GM08714 (cell line): Measurements from ENCODE around the gene GLT8D2.
A peak's percentile ranks its signal among the peaks of the same experiment; 100 is the strongest.

ENCODE experiments used
- H3K4me3 ChIP-seq: fragments of 200-500 bp; sonication (Bioruptor generic); 2 replicates; pipeline ENCODE4 v1.5.1; 2014; ENCODE audit warnings: mild to moderate bottlenecking, low read length, inconsistent platforms
- ZNF274 ChIP-seq: IDR thresholded peaks from 2 replicates; pipeline ENCODE4 v1.6.1; 2012; ENCODE audit warnings: mild to moderate bottlenecking, low read depth, low read length

GLT8D2 gene, protein sequence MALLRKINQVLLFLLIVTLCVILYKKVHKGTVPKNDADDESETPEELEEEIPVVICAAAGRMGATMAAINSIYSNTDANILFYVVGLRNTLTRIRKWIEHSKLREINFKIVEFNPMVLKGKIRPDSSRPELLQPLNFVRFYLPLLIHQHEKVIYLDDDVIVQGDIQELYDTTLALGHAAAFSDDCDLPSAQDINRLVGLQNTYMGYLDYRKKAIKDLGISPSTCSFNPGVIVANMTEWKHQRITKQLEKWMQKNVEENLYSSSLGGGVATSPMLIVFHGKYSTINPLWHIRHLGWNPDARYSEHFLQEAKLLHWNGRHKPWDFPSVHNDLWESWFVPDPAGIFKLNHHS

DNA sequence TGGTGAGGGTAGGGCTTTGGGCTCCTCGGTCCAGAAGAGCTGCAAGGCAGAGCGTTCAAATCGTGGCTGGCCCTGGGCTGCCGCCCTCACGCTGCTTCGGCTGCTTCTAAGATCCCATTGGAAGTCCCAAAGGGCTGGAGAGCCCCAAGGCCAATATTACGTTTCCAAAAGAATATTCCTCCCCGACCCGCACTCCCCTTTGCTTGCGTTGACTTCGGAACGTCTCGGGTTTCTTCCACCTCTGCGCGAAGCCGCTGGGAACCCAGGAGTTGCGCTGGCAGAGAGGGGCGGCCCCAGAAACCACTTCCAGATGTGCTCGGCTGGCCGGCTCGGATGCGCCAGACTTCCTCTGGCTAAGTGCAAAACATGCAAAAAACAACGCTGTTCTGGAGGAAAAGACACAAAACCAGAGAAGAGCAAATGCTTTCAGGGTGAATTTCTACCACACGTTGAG, at the start of gene GLT8D2:
Gene GLT8D2 (minus strand): TSS at position 285 of the 454 bp plus-strand sequence. CDS start 30,539 bp downstream, outside the sequence.
- no peak for TF ChIP-seq ZNF274
- H3K4me3 ChIP-seq = peak within 1 kb of the TSS; percentile 31; the same call in 1 of the 2 replicates

DNA sequence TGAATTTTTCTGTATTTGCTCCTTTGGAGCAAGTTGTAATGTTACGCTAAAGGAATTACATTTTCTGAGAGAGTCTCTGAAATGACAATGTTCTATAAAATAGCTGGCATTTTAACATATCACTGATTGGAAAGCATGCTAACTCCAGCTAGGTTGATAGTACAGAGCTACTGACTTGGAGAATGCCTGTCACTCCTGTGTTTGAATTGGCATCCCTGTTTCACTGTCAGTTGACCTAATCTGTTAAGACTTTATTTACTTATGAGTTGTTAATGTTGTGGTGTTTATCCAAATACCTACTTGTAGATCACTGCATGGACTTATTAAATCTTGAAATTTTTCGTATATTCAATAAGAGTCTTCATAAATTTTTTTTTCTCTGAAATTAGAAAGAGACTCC, 48.0 kb upstream of the GLT8D2 start:
- no peak for TF ChIP-seq ZNF274
- no peak overlapping the region for H3K4me3 ChIP-seq

DNA sequence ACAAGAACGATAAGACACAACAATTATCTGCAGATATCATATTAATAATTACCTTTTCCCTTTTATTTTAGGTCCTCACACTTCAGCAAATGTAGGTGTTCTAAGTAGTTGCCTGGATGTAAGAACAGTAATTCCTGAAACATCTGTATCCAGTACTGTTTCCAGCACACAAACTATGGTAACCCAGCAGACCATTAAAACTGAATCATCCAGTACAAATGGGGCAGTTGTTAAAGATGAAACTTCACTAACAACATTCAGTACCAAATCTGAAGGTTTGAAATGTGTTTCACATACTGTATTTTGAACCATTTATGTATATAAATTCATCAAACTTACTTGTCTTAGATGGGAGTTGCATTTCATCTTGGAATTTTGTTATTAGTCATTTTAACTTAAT, 45.3 kb upstream of the GLT8D2 start:
- TF ChIP-seq ZNF274 = no peak
- no peak overlapping the region for H3K4me3 ChIP-seq

DNA sequence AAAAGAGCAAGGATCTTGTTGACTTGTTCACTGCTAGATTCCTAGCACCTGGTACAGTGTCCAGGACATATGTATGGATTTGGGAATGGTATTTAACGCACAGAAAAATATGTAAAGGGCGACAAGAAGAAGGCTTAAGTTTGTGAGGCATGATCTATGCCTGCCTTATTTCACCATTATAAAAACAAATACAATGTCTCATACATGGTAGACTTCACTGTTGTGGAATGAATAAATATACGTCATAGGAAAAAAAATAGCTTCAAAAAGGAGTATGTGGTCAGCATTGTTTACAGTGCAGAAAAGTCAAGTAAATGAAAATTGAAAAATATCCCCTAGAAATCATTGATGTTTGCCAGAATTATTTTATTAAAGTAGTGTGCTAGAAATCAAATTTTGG, 44.3 kb upstream of the GLT8D2 start:
- no peak for TF ChIP-seq ZNF274
- H3K4me3 ChIP-seq = no peak overlapping the region

DNA sequence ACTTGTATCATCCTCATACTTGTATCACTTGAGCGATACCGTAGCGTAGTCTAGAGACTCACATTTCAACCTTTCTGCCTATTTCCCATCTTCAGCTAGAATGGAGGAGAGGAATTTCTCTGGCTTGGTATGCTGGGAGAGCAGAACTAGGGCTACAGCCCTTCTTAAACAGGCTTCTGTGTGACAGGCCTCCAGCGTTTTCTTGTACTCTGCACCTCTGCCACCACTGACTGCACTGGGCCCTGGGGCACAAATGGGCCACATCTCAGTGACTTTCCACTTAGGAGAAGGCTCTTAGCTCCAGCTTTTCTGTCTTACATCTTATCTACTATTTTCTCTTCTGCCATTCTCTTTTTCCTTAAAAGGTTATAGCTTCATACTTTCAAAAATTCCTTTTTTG, 41.1 kb upstream of the GLT8D2 start:
- no peak for TF ChIP-seq ZNF274
- no peak overlapping the region for H3K4me3 ChIP-seq

DNA sequence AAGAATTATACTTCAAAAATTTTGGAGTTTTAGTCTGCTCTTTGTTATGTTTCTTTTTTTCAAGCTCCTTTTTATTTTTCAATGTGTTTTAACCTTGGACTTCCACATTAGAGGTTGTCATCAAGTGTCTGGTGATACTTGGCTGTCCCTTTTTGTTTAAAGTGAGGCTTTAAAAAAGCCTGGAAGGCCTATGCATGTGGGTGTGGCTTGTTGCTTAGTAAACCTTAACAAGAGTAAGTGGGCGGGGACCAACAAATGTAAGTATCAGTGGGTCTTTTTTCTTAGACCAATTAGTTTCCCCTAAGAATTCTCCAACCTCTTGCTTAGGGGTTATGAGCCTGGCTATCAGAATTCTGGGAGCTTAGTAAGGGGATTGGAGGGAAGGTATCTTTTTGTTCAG, 40.7 kb upstream of the GLT8D2 start:
- H3K4me3 ChIP-seq = no peak overlapping the region
- TF ChIP-seq ZNF274 = no peak

DNA sequence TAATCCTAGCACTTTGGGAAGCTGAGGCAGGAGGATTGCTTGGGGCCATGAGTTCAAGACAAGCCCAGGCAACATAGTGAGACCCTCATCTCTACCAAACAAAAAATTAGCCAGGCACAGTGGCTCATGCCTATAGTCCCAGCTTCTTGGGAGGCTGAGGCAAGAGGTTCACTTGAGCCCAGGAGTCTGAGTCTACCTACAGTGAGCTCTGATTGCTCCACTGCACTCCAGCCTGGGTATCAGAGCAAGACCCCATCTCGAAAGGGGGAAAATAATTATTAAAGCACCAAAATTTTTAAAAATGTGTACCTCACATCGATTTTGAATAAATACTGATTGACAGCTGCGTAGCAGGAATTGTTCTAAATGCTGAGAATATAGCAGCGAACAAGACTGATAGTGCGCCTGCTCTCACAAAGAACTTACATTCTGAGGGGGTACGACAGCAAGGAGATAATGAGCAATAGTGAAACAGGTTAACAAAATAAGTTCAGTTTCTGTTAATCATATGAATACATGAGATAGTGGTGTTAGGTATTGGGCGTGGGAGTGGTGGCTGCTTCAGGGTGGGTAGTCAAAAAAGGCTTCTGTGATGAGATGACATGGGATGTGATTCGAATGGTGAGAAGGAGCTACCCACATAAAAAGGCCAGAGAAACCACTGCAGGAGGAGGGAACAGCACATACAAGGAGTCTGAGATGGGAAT, 33.9 kb upstream of the GLT8D2 start:
- no peak for TF ChIP-seq ZNF274
- no peak overlapping the region for H3K4me3 ChIP-seq

DNA sequence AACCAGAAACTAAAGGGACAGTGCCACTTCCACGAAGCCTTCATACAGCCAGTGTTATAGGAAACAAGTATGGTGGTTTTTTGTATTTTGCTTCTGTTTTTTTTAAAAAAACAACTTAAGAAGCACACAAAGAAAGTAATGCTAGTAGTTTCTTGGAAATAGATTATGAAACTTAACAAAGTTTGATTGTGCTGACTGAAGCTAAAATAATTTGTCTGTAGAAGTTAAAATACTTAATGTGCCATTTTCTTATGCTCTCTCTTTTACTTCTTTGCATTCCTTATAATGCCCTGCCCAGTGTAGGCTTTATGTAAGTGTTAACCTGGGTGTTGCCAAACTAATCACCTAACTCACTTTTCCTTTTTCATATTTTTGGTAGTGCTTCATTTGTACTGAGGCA, 30.8 kb upstream of the GLT8D2 start:
- H3K4me3 ChIP-seq = no peak overlapping the region
- TF ChIP-seq ZNF274 = no peak

DNA sequence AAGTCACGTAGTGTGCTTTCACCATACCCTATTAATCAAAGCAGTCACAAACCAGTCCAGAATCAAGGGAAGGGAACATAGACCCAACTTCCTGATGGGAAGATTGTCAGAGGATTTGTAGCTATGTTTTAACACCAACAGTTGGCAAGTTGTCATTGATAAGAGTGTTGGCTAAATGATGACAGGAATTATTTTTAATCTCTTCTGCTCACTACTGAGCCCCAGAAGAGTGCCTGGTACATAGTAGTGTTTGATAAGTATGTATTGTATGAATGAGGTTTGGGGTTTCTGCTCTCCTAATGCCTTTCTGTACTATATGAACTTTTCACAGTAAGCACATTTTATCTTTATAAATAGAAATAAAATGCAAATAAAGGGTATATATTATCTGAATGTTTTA, 29.0 kb upstream of the GLT8D2 start:
- H3K4me3 ChIP-seq = no peak overlapping the region
- TF ChIP-seq ZNF274 = no peak

DNA sequence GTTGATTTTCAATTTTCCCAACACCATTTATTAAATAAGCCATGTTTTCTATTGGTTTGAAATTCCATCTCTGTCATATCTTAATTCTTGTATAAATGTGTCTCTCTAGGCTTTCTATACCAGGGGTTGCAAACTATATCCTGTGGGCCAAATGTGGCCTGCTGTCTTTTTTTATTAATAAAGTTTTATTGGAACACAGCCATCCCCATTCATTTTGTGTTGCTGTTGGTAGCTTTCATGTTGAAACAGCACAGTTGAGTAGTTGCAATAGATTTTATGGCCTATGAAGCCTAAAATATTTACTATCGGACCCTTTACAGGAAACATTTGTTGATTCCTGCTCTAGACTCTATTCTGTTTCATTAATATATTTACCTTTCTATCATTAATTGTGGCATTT, 23.7 kb upstream of the GLT8D2 start:
- no peak overlapping the region for H3K4me3 ChIP-seq
- no peak for TF ChIP-seq ZNF274

DNA sequence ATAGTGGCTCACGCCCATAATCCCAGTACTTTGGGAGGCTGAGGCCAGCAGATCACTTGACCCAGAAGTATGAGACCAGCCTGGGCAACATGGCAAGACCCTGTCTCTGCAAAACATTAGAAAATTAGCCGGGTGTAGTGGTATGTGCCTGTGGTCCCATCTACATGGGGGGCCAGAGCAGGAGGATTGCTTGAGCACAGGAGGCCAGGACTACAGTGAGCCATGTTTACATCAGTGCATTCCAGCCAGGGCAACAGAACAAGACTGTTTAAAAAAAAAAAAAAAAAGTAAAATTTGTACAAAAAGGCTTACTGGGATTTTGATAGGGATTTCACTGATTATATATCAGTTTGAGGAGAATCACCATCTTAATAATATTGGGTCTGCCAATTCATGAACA, 22.1 kb upstream of the GLT8D2 start:
- no peak for TF ChIP-seq ZNF274
- no peak overlapping the region for H3K4me3 ChIP-seq

DNA sequence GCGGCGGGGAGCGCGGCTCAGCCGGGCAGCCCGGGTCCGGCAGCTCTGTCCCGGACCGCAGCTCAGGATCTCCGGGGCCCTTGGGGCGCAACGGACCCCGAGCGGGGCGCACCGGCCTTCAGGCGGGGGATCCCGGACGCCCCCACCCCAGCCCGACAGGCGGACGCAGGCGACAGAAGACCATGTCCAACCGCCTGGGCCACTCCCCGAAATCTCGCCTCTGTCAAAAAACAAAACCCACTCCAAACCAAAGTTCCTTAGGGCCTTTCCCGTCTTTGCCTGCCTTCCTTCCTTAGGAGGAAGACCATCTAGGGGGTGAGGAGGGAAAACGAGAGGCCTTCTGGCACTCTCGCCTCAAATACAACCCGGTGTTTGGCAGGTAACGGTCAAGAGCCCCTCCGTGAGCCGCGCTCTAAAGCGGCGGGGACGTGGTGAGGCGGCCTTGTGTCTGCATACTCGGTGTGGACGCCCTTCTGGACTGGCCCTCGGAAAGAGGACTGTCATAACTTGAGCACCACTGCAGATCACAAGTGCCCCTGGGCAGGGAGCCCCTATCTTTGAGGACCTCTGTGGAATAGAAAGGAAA, 14.9 kb upstream of the GLT8D2 start:
- no peak for TF ChIP-seq ZNF274
- H3K4me3 ChIP-seq = peak overlapping the region; percentile 82

DNA sequence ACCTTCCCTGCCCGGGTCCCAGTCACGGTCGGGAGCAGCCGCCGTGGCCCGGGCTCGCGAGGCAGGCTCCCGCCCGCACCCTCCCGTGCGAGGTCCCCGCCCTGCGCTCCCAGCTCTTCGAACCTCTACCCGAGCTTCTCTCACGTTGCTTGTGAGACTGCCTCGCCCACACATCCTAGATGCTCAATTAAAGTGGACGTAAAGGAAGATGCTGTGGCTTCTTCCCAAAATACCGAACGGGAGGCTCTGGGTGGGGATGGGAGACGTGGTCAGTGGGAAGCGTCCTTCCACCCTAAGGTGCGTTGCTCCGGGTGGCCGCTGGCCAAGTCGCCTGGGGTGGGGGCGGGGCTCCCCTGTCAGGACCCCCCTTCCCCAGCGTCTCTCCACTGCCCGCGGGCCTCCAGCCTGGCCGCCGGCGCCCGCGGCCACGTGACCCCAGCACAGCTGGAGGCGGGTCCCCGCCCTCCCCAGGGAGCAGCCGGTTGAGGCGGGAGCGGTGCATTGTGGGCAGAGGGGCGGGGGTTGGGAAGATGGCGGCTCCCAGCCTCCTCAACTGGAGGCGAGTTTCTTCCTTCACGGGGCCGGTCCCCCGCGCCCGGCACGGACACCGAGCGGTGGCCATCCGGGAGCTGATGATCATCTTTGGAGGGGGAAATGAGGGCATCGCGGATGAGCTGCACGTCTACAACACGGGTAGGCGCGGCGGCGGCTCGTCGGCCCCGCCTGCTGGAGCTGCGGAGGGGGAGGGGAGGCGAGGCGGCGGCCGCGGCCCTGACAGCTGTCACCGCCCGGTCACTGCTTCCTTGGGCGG, 14.2 kb upstream of the GLT8D2 start, which contains the start of gene HCFC2:
Gene HCFC2 (plus strand): TSS at position 501 of the 811 bp plus-strand sequence. CDS start 30 bp downstream, at position 531.
- TF ChIP-seq ZNF274 = no peak
- H3K4me3 ChIP-seq = peak within 1 kb of the TSS; percentile 82

DNA sequence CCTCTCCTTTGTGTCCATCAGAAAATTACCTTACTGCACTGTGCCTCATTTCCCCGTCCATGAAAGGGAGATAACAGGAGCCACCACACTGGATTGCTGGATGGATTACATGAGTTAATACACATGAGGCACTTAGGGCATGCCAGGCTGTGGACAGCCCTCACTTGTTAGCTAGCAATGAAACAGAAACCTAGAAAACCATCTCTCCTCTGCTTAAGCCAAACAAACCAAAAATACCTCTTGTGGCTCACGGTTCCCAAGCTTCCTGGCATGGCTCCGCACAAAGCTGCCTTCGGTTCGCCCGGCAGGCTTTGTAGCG, 13.7 kb upstream of the GLT8D2 start:
- TF ChIP-seq ZNF274 = no peak
- peak overlapping the region; percentile 82 for H3K4me3 ChIP-seq
